Liver (tissue), 9 donors: Measurements from ENCODE around the gene BHLHE23. TPM values are rescaled to one million over a fixed set of nuclear protein-coding genes. Genes with fewer than 3 reads are reported as not detected.

ENCODE experiments used
- DNase-seq: peaks from one replicate; pipeline ENCODE4 v3.0.0-alpha.2; 2017; ENCODE audit warnings: low spot score
- H3K27ac ChIP-seq, 2 donors: one replicate each; pipeline ENCODE4 v1.7.0; 2013; ENCODE audit warnings: inconsistent platforms in 2 of 2, low read length in 2 of 2, control low read depth in 1 of 2, low read depth in 1 of 2, mild to moderate bottlenecking in 1 of 2
- H3K27me3 ChIP-seq, 4 donors: one replicate each; pipeline versions ENCODE4 v1.6.1 to v1.7.0; 2013; ENCODE audit warnings: low read length in 3 of 4, inconsistent platforms in 1 of 4, mild to moderate bottlenecking in 1 of 4, moderate library complexity in 1 of 4; ENCODE audit not compliant: control insufficient read depth in 4 of 4, insufficient read depth in 4 of 4
- H3K36me3 ChIP-seq, 4 donors: one replicate each; pipeline versions ENCODE4 v1.6.1 to v1.7.0; 2013; ENCODE audit warnings: low read length in 3 of 4, mild to moderate bottlenecking in 3 of 4, low read depth in 1 of 4, moderate library complexity in 1 of 4; ENCODE audit not compliant: control insufficient read depth in 4 of 4, insufficient read depth in 3 of 4
- H3K4me1 ChIP-seq, 4 donors: one replicate each; pipeline versions ENCODE4 v1.6.1 to v1.7.0; 2013; ENCODE audit warnings: low read length in 3 of 4, mild to moderate bottlenecking in 3 of 4, moderate library complexity in 1 of 4; ENCODE audit not compliant: control insufficient read depth in 4 of 4, insufficient read depth in 4 of 4
- H3K4me3 ChIP-seq, 3 donors: one replicate each; pipeline versions ENCODE4 v1.6.1 to v1.7.0; 2013; ENCODE audit warnings: low read length in 3 of 3, control low read depth in 1 of 3, low read depth in 1 of 3, mild to moderate bottlenecking in 1 of 3
- H3K9ac ChIP-seq, 2 donors: one replicate each; pipeline ENCODE4 v1.7.0; 2013; ENCODE audit warnings: low read length in 2 of 2, mild to moderate bottlenecking in 2 of 2, moderate library complexity in 2 of 2, control low read depth in 1 of 2, low read depth in 1 of 2
- H3K9me3 ChIP-seq, 4 donors: one replicate each; pipeline versions ENCODE4 v1.6.1 to v1.7.0; 2013; ENCODE audit warnings: low read length in 3 of 4; ENCODE audit not compliant: control insufficient read depth in 4 of 4
- EGR1 ChIP-seq, 2 donors: IDR thresholded peaks; 2 replicates each; pipeline ENCODE4 v1.6.1; 2016 to 2018; ENCODE audit warnings: antibody characterized with exemption in 2 of 2, low read depth in 2 of 2
- FOXA1 ChIP-seq: IDR thresholded peaks from 2 replicates; pipeline ENCODE4 v1.6.1; 2016; ENCODE audit warnings: antibody characterized with exemption
- FOXA2 ChIP-seq: IDR thresholded peaks from 2 replicates; pipeline ENCODE4 v1.6.1; 2016; ENCODE audit warnings: antibody characterized with exemption
- GABPA ChIP-seq, 2 donors: IDR thresholded peaks in 1 of 2; conservative IDR thresholded peaks in 1 of 2; 2 replicates each; pipeline ENCODE4 v1.6.1; 2016; ENCODE audit warnings: antibody characterized with exemption in 2 of 2, mild to moderate bottlenecking in 1 of 2, moderate library complexity in 1 of 2
- HNF4A ChIP-seq, 2 donors: conservative IDR thresholded peaks; 2 replicates each; pipeline ENCODE4 v1.6.1; 2016; ENCODE audit warnings: antibody characterized with exemption in 2 of 2, mild to moderate bottlenecking in 2 of 2
- HNF4G ChIP-seq: IDR thresholded peaks from 2 replicates; pipeline ENCODE4 v1.6.1; 2016; ENCODE audit warnings: antibody characterized with exemption
- JUND ChIP-seq, 2 donors: IDR thresholded peaks; 2 replicates each; pipeline ENCODE4 v1.6.1; 2016; ENCODE audit warnings: antibody characterized with exemption in 2 of 2
- RAD21 ChIP-seq, 2 donors: IDR thresholded peaks; 2 replicates each; pipeline ENCODE4 v1.6.1; 2016; ENCODE audit warnings: antibody characterized with exemption in 2 of 2, mild to moderate bottlenecking in 2 of 2
- RXRA ChIP-seq, 2 donors: IDR thresholded peaks; 2 replicates each; pipeline ENCODE4 v1.6.1; 2017 to 2018; ENCODE audit warnings: antibody characterized with exemption in 2 of 2, mild to moderate bottlenecking in 1 of 2
- SP1 ChIP-seq: IDR thresholded peaks from 2 replicates; pipeline ENCODE4 v1.6.1; 2018; ENCODE audit warnings: antibody characterized with exemption, mild to moderate bottlenecking
- TAF1 ChIP-seq: conservative IDR thresholded peaks from 2 replicates; pipeline ENCODE4 v1.6.1; 2016; ENCODE audit warnings: antibody characterized with exemption, mild to moderate bottlenecking
- YY1 ChIP-seq: IDR thresholded peaks from 2 replicates; pipeline ENCODE4 v1.6.1; 2016; ENCODE audit warnings: antibody characterized with exemption, mild to moderate bottlenecking
- WGBS: extraction: QIAGEN DNeasy Blood & Tissue Kit; methylation state at CpG from one replicate; pipeline ENCODE4 v1.1.7; 2013; 5-methylcytosine and 5-hydroxymethylcytosine counted together
- polyA plus RNA-seq, 2 donors: library from polyadenylated mRNA; stranded (reverse) in 1 of 2; unstranded in 1 of 2; fragments of 200-250 nt in 1 of 2; fragments of >200 nt in 1 of 2; fragmentation: Nextera tagmentation in 1 of 2; extraction: Ambion mirVana in 1 of 2; gene quantifications; one replicate each; pipeline versions ENCODE4 v1.2.1 to v1.2.3, GENCODE V29; 2013 to 2015
- total RNA-seq, 2 donors: library from RNA; depleted of rRNA; stranded (reverse); fragments of >200 nt; gene quantifications; one replicate each; pipeline ENCODE4 v1.2.3, GENCODE V29; 2014
- TF ChIP-seq, protein P1 (sequence below): fragments of 150-350 bp; IDR thresholded peaks from 2 replicates; pipeline ENCODE4 v1.5.1; 2017; ENCODE audit warnings: improper control_type of control experiment, low read depth, low read length; ENCODE audit not compliant: missing input control
- TF ChIP-seq, protein P2 (sequence below): IDR thresholded peaks from 2 replicates; pipeline ENCODE4 v1.6.1; 2016; ENCODE audit warnings: antibody characterized with exemption
- TF ChIP-seq, protein P3 (sequence below): IDR thresholded peaks from 2 replicates; pipeline ENCODE4 v1.6.1; 2016; ENCODE audit warnings: antibody characterized with exemption
- TF ChIP-seq, protein P4 (sequence below): IDR thresholded peaks from 2 replicates; pipeline ENCODE4 v1.6.1; 2016; ENCODE audit warnings: antibody characterized with exemption, mild to moderate bottlenecking
- donor health status: healthy.
- donor health status: healthy.
- donor health status: healthy.
- donor health status: healthy.
- donor health status: healthy.

The BHLHE23 gene
- total and polyA plus RNA-seq, 4 donors = not detected

DNA sequence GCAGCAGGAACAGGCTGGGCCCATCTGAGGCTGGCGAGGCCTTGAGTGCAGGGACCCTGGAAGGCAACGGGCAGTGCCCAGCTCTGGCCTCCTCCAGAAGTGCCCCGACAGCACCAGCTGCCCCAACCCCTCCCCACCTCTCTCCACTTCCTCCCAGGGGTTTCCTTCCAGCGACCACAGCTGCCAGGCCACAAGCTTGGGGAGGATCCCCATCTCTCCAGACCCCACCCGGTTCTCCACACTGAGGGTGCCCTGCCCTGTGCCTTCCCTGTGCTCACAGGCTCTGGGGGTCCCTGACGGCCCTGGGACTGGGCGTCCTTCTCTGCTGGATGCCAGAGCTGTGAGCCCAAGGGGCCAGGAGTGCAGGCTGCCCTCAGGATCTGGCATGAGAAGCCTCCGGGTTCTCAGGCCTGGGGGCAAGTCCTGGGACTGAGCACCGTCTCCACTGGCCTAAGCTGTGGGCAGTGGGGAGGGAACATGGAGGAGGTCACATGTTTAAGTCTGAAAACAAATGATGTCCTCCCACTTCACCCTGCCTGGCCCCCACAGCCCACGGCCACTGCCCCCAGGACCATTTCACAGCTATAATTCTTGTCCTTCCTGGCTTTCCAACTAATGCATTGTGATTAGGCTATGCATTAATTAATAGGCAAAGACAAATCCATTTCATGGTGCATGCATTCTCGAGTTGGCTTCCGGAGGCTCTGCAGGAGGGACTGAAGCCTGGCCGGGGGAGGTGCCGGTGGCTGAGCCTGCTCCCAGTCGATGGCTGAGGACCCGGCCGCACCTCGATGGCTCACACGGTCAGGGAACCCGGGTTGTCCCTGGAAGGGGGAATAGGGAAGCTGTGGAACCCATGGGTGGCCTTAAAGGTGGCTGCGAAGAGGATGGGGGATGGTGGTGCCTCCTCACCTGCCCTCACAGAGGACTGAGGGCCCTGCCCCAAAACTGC lies 24.4 kb downstream of the BHLHE23 start:
- H3K9ac ChIP-seq = no peak overlapping the region
- no peak for DNase-seq
- no peak overlapping the region for H3K4me3 ChIP-seq
- H3K36me3 ChIP-seq = no peaks in the 10 kb centered on the region
- H3K4me1 ChIP-seq = no peaks in the 10 kb centered on the region
- TF ChIP-seq HNF4A (conservative IDR thresholded peaks at IDR 0.05) (no peak), RAD21 (IDR thresholded peaks at IDR 0.05) (no peak), YY1 (no peak), HNF4G (no peak), EGR1 (IDR thresholded peaks at IDR 0.05; ENCODE audit: low read depth in 2 of 2) (no peak), FOXA1 (no peak), FOXA2 (no peak), JUND (IDR thresholded peaks at IDR 0.05) (no peak), TAF1 (no peak)
- TF ChIP-seq, protein P1, sequence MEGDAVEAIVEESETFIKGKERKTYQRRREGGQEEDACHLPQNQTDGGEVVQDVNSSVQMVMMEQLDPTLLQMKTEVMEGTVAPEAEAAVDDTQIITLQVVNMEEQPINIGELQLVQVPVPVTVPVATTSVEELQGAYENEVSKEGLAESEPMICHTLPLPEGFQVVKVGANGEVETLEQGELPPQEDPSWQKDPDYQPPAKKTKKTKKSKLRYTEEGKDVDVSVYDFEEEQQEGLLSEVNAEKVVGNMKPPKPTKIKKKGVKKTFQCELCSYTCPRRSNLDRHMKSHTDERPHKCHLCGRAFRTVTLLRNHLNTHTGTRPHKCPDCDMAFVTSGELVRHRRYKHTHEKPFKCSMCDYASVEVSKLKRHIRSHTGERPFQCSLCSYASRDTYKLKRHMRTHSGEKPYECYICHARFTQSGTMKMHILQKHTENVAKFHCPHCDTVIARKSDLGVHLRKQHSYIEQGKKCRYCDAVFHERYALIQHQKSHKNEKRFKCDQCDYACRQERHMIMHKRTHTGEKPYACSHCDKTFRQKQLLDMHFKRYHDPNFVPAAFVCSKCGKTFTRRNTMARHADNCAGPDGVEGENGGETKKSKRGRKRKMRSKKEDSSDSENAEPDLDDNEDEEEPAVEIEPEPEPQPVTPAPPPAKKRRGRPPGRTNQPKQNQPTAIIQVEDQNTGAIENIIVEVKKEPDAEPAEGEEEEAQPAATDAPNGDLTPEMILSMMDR = no peak
- TF ChIP-seq, protein P2, sequence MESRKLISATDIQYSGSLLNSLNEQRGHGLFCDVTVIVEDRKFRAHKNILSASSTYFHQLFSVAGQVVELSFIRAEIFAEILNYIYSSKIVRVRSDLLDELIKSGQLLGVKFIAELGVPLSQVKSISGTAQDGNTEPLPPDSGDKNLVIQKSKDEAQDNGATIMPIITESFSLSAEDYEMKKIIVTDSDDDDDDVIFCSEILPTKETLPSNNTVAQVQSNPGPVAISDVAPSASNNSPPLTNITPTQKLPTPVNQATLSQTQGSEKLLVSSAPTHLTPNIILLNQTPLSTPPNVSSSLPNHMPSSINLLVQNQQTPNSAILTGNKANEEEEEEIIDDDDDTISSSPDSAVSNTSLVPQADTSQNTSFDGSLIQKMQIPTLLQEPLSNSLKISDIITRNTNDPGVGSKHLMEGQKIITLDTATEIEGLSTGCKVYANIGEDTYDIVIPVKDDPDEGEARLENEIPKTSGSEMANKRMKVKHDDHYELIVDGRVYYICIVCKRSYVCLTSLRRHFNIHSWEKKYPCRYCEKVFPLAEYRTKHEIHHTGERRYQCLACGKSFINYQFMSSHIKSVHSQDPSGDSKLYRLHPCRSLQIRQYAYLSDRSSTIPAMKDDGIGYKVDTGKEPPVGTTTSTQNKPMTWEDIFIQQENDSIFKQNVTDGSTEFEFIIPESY = no peak
- no peaks in the 10 kb centered on the region for H3K9me3 ChIP-seq
- peaks cover 0 to 4% (median 3%) of the 10 kb centered on the region in 4 donors for H3K27me3 ChIP-seq
- H3K27ac ChIP-seq = no peak overlapping the region
- WGBS = 64% methylated on average over 21 of the region's 21 CpGs

DNA sequence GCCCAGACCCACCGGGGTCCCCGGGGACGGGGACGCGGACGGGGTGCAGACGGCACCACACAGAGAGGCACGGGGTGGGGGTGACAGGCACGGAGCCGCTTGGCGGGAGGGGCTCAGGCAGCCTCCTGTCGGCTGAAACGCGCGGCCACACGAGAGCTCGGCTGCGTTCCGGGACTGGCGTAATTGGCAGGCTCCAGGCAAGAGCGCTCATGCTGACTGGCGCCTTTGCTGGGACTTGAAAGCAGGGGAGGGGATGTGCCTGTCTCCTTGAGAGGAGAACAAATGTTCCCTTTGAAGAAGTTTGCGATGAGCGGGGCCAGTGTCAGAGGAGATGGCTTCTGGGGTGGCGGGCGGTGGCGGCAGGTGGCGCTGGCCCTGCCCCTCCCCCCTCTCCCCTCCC lies 25.8 kb downstream of the BHLHE23 start:
- DNase-seq = no peak

More for the DNA sequence above, 25.8 kb downstream of the BHLHE23 start:
- no peaks in the 10 kb centered on the region for H3K4me1 ChIP-seq
- no peak overlapping the region for H3K27ac ChIP-seq
- H3K9me3 ChIP-seq = no peaks in the 10 kb centered on the region
- TF ChIP-seq SP1 (no peak), RAD21 (IDR thresholded peaks at IDR 0.05) (no peak), EGR1 (IDR thresholded peaks at IDR 0.05; ENCODE audit: low read depth in 2 of 2) (no peak), RXRA (IDR thresholded peaks at IDR 0.05) (no peak), GABPA (IDR thresholded peaks at IDR 0.05 in 1 of 2, conservative IDR thresholded peaks at IDR 0.05 in 1 of 2) (no peak), HNF4A (conservative IDR thresholded peaks at IDR 0.05) (no peak), FOXA1 (no peak), YY1 (no peak), TAF1 (no peak), JUND (IDR thresholded peaks at IDR 0.05) (no peak), FOXA2 (no peak)
- TF ChIP-seq, protein P1 = no peak
- TF ChIP-seq, protein P3, sequence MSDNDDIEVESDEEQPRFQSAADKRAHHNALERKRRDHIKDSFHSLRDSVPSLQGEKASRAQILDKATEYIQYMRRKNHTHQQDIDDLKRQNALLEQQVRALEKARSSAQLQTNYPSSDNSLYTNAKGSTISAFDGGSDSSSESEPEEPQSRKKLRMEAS = no peak
- TF ChIP-seq, protein P4, sequence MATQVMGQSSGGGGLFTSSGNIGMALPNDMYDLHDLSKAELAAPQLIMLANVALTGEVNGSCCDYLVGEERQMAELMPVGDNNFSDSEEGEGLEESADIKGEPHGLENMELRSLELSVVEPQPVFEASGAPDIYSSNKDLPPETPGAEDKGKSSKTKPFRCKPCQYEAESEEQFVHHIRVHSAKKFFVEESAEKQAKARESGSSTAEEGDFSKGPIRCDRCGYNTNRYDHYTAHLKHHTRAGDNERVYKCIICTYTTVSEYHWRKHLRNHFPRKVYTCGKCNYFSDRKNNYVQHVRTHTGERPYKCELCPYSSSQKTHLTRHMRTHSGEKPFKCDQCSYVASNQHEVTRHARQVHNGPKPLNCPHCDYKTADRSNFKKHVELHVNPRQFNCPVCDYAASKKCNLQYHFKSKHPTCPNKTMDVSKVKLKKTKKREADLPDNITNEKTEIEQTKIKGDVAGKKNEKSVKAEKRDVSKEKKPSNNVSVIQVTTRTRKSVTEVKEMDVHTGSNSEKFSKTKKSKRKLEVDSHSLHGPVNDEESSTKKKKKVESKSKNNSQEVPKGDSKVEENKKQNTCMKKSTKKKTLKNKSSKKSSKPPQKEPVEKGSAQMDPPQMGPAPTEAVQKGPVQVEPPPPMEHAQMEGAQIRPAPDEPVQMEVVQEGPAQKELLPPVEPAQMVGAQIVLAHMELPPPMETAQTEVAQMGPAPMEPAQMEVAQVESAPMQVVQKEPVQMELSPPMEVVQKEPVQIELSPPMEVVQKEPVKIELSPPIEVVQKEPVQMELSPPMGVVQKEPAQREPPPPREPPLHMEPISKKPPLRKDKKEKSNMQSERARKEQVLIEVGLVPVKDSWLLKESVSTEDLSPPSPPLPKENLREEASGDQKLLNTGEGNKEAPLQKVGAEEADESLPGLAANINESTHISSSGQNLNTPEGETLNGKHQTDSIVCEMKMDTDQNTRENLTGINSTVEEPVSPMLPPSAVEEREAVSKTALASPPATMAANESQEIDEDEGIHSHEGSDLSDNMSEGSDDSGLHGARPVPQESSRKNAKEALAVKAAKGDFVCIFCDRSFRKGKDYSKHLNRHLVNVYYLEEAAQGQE = no peak
- WGBS = 48% methylated on average over 28 of the region's 28 CpGs
- H3K36me3 ChIP-seq = no peaks in the 10 kb centered on the region
- no peak overlapping the region for H3K4me3 ChIP-seq
- peaks cover 0 to 4% (median 3%) of the 10 kb centered on the region in 4 donors for H3K27me3 ChIP-seq
- H3K9ac ChIP-seq = no peak overlapping the region
